GM10248 (cell line): ENCODE data around the gene COL6A3.

Experiments used
- CTCF ChIA-PET: fragments of 300-600 bp; sonication (Branson Sonifier 250); formaldehyde crosslinking; extraction: SDS; loops from one replicate; lab custom pipeline; 2021; ENCODE audit warnings: antibody characterized with exemption; lab: Yijun Ruan, JAX
- POLR2A ChIA-PET: fragments of 350-650 bp; sonication (Branson Sonifier 250); formaldehyde crosslinking; extraction: SDS; loops from one replicate; lab custom pipeline; 2020; ENCODE audit warnings: antibody characterized with exemption; lab: Yijun Ruan, JAX
- DNase-seq: peaks from one replicate; pipeline ENCODE4 v3.0.0; 2012; ENCODE audit errors: extremely low spot score
- CTCF ChIP-seq: IDR thresholded peaks from 2 replicates; pipeline ENCODE4 v1.5.1; 2012; ENCODE audit warnings: mild to moderate bottlenecking, low read depth; ENCODE audit errors: extremely low read depth, missing control alignments, control extremely low read depth

The COL6A3 gene

DNA sequence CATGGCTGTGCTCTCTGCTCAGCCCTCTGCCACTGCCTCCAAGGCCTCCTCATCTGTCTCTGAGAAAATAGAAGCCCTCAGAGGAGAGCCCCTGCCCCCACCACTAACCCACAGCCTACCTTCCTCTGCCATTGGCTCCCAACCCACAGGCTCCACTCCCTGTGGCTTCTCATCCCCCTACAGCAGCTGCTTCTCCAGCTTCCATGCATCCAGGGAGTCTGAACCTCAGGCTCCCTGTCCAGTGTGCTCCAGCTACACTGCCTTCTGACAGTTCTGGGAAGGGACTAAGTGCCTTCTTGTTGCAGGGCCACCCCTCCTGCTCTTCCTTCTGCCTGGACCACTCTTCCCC lies 29.3 kb downstream of the COL6A3 start:
- CTCF ChIA-PET, result no interaction called here
- TF ChIP-seq CTCF, result no peak
- POLR2A ChIA-PET, result no interaction called here
- DNase-seq, result no peak

DNA sequence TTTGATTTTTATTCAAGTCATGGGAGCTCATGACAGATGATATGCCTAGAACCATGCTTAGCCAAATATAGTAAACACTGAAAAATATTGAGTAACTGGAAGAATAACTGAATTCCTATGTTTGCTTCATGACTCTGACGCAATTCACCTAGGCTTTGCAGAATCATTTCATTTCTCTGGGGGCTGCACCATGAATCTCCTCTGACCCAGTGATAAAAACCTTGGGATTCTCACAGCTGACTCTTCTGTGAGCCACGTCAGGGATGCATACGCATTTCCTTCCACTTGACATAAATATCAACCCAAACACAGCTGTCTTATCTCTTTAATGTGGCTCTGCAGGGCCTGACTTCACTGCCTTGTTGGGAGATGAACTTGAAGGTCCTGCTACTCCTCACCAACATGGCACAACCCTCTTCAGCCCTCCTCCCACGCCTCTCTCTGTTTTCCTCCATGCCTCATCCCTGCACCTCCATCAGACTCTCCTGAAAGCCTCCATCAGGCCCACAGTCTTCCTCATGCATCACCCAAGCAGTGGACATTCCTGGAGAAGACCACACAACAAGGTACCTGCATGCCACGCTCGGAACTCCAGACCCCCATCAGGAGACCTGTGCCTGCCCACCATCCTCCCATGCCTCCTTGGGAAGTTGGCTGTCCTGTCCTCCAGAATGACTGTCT lies 29.8 kb downstream of the COL6A3 start:
- DNase-seq, result no peak
- ChIA-PET CTCF (no interaction called here), POLR2A (no interaction called here)
- no peak for TF ChIP-seq CTCF

- no peak for DNase-seq
- CTCF ChIA-PET, result interaction anchor here (1.2 kb wide), 1 partner anchor 41 kb away, joined by 4 read pairs; no protein-coding TSS in a partner anchor
- POLR2A ChIA-PET, result interaction anchor here (0.5 kb wide), 1 partner anchor 942 kb away, joined by 3 read pairs; no protein-coding TSS in a partner anchor
- no peak for TF ChIP-seq CTCF
Measured at GRCh38 chr2:237380768-237381167, 33.2 kb downstream of the COL6A3 start.

- TF ChIP-seq CTCF, result no peak
- POLR2A ChIA-PET, result no interaction called here
- CTCF ChIA-PET, result interaction anchor here (1.2 to 1.3 kb wide), 2 partner anchors 11 to 42 kb away, joined by 4 read pairs; no protein-coding TSS in a partner anchor
- no peak for DNase-seq
Measured at GRCh38 chr2:237379636-237380035, 34.3 kb downstream of the COL6A3 start.

- POLR2A ChIA-PET, result no interaction called here
- TF ChIP-seq CTCF, result no peak
- no peak for DNase-seq
- CTCF ChIA-PET, result interaction anchor here (1.3 kb wide), 1 partner anchor 12 kb away, joined by 4 read pairs; no protein-coding TSS in a partner anchor
Measured at GRCh38 chr2:237378650-237379049, 35.3 kb downstream of the COL6A3 start.

DNA sequence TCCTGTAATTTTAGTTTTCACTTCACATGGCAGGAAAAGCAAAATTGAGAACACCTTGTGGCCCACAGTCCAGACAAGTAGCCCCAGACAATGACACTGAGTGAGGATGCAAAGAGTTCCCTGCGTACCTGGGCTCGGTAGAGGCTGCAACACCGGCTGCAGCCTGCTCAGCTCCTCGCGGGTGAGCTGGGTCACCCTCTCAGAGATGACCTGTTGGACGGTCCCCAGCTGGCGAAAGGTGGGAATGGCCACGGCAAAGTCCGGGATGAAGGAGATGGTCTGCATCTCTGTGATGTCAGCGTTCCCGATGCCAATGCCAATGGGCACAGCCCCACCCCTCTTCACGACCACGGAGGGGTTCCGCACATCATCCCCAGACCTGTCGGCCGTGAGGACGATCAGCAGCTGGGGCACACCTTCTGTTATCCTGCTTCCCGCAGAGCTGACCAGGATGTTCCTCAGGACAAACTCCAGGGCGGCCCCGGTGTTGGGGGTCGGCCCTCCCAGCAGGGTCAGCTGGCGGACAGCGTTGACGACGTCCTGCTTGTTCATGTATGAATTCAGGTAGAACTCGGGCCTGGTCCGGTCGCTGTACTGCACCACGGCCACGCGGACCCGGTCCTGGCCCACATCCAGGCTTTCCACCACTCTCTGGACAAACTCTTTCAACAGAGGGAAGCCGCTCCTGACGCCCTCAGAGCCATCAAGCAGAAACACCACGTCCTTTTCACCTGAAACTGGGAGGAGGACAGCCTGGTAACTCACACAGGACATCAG lies 39.5 kb downstream of the COL6A3 start:
- POLR2A ChIA-PET, result no interaction called here

More for the DNA sequence above, 39.5 kb downstream of the COL6A3 start:
- TF ChIP-seq CTCF, result no peak
- CTCF ChIA-PET, result no interaction called here
- DNase-seq, result no peak
